ENCODE measurements around the gene BAAT. TPM values are rescaled to one million over a fixed set of nuclear protein-coding genes. Genes with fewer than 3 reads are reported as not detected.

Gene BAAT
- total RNA-seq, 1 donor = not detected

DNA sequence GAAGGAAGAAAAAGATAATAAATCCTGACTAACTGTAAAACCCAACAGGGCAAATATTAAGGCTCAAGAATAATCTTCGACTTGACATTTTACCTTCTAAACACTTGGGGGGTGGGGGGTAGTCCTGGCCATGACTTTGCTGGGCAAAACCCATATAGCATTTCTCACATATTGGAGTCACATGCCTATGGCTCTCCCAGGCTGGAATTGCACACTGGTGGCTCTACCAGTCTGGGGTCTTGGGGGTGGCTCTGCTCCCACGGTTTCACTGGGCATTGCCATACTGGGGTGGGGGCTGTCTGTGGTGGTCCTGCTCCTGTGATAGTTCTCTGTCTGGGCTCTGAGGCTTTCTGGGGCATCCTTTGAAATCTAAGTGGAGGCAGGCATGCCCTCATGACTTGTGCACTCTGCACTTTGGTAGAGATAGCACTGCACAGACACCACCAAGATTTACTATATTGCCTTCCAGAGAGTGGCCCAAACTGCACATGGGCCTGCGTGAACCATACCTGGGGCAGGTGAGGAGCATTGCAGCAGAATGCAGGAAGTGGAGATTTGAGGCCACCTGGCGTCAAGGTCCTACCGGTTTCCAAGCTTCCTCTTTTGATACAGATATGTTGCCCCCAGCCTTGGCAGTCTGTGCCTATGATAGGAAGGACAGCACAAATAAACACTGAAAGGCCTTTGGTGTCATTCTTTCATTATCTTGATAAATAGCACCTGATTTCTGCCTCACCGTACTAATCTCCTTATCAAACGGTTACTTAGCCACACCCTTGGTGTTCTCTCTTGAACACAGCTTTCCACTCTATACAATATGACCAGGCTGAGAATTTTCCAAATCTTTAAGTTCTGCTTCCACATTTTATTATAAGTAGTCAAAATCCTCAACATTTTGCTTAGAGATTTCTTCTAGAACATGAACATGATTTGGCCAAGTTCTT lies 29.8 kb downstream of the BAAT start:
- no peak for DNase-seq (ENCODE audit: low read depth)
- H3K4me3 ChIP-seq (ENCODE audit: low read depth, low read length) = no peak overlapping the region
- TF ChIP-seq, protein P1, sequence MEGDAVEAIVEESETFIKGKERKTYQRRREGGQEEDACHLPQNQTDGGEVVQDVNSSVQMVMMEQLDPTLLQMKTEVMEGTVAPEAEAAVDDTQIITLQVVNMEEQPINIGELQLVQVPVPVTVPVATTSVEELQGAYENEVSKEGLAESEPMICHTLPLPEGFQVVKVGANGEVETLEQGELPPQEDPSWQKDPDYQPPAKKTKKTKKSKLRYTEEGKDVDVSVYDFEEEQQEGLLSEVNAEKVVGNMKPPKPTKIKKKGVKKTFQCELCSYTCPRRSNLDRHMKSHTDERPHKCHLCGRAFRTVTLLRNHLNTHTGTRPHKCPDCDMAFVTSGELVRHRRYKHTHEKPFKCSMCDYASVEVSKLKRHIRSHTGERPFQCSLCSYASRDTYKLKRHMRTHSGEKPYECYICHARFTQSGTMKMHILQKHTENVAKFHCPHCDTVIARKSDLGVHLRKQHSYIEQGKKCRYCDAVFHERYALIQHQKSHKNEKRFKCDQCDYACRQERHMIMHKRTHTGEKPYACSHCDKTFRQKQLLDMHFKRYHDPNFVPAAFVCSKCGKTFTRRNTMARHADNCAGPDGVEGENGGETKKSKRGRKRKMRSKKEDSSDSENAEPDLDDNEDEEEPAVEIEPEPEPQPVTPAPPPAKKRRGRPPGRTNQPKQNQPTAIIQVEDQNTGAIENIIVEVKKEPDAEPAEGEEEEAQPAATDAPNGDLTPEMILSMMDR (IDR thresholded peaks at IDR 0.05; ENCODE audit: insufficient read depth, low read length) = no peak

DNA sequence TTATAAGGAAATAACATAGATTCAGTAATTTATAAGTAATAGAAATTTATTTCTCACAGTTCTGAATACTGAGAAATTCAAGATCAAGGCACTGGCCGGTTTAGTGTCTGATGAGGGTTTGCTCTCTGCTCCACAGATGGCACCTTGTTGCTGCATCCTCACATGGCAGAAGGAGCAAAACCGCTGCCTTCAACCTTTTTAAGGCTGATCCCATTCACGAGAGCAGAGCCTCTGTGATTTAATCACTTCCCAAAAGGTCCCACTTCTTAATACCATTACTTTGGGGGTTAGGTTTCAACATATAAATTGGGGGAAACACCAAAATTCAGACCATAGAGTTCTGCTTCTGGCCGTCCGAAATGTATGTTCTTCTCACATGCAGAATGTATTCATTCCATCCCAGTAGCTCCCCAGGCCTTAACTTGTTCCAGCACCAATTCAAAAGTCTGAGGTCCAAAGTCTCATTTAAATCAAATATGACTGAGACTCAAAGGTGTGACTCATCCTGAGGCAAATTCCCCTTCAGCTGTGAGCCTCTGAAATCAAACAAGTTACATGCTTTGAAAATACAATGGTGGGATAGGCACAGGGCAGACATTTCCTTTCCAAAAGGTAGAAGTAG lies 30.6 kb downstream of the BAAT start:
- TF ChIP-seq, protein P1 (IDR thresholded peaks at IDR 0.05; ENCODE audit: insufficient read depth, low read length) = no peak
- H3K4me3 ChIP-seq (ENCODE audit: low read depth, low read length) = no peak overlapping the region
- DNase-seq (ENCODE audit: low read depth) = no peak

DNA sequence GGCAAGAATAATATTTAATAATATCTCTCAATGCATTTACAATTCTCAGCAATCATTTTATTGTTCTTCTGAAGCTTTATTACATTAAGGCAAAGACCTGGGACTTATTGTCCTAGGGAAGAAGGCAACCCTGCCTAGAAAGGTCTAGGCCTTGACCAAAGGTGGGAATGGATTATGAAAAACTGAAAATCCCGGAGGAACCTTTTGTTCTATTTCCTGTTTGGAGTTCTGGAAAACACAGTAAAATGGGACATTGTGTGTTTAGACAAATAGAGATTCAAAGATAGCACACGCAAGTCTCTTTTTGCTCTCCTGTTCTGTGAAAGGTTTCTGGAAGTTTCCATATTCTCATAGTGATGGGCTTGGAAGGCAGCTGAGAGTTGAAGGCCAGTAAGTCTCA lies 31.1 kb downstream of the BAAT start:
- H3K4me3 ChIP-seq (ENCODE audit: low read depth, low read length) = no peak overlapping the region
- TF ChIP-seq, protein P1 (IDR thresholded peaks at IDR 0.05; ENCODE audit: insufficient read depth, low read length) = no peak
- DNase-seq (ENCODE audit: low read depth) = no peak

DNA sequence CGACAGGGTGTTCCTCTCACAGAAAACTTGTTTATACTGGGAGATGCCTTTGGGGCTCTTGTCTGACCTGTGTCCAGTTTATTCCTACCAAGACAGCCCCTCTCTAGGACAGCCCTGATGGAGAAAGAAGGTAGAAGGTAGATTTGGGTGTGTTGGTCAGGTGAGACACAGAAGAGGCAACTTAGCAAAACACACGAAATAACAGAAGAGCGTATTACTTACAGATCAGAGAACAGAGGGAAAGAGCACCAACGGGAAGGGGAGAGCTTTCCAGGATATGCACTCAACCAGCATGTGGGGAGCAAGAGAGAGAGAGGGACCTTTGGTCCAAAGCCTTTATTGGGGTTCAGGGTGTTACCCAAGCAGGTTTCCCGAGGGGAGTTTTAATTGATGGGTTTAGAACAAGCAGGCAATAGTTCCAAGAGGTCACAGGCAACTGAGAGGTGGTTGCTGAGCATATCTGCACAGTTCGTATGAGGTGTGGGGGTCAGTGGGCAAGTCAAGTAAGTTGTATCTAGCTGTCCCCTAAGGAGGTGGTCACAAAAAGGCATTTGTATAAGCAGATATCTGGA lies 31.8 kb downstream of the BAAT start:
- TF ChIP-seq, protein P1 (IDR thresholded peaks at IDR 0.05; ENCODE audit: insufficient read depth, low read length) = no peak
- no peak overlapping the region for H3K4me3 ChIP-seq (ENCODE audit: low read depth, low read length)
- no peak for DNase-seq (ENCODE audit: low read depth)

DNA sequence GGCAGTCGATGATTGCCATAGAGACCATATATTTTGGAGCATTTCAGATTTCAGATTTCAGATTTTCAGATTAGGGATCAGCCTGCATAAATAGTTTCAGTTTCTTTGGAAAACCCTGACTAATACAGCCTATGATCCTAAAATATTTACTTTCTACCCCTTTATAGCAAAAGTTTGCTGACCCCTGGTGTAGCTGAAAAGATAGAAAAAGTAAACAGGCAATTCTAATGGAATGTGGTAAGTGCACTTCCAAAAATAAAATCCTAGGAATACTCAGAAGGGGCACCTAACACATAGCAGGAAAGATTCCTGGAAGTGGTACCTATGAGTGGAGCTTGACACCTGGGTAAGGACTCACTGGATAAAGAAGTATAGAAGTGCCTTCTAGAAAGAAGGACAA lies 34.5 kb downstream of the BAAT start:
- TF ChIP-seq, protein P1 (IDR thresholded peaks at IDR 0.05; ENCODE audit: insufficient read depth, low read length) = no peak
- no peak for DNase-seq (ENCODE audit: low read depth)
- no peak overlapping the region for H3K4me3 ChIP-seq (ENCODE audit: low read depth, low read length)

DNA sequence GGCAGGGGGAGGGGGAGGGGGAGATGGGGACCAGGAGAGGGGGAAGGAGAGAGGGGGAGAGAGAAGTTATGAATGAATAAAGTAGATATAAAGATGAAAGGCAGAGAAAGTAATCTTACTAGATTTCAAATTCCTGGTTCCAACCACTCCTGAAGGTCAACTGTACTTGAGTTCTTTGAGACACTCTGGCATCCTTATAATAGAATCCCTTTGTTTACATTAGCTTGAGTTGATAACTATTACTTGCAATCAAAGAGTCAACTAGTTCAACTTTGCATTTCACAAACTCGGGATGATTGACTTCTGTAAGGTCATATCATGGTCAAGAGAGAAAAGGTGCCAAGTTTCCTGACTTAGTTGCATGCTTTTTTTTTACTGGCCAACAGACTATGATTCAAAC lies 42.2 kb downstream of the BAAT start:
- TF ChIP-seq, protein P1 (IDR thresholded peaks at IDR 0.05; ENCODE audit: insufficient read depth, low read length) = no peak
- no peak for DNase-seq (ENCODE audit: low read depth)
- no peak overlapping the region for H3K4me3 ChIP-seq (ENCODE audit: low read depth, low read length)
